ENCODE results near the gene MS4A10.

Gene MS4A10

GRCh38 chr11:60830478-60831142 is 45.5 kb downstream of the MS4A10 start:
- no peak for DNase-seq (ENCODE audit: low read depth)

GRCh38 chr11:60831143-60831500 is 46.0 kb downstream of the MS4A10 start:
- no peak for DNase-seq (ENCODE audit: low read depth)

GRCh38 chr11:60831501-60832079 is 46.5 kb downstream of the MS4A10 start:
- DNase-seq (ENCODE audit: low read depth) = peak; percentile 38

- DNase-seq (ENCODE audit: low read depth) = no peak
These were observed 49.8 kb downstream of the MS4A10 start for GRCh38 chr11:60834742-60835533.

DNA sequence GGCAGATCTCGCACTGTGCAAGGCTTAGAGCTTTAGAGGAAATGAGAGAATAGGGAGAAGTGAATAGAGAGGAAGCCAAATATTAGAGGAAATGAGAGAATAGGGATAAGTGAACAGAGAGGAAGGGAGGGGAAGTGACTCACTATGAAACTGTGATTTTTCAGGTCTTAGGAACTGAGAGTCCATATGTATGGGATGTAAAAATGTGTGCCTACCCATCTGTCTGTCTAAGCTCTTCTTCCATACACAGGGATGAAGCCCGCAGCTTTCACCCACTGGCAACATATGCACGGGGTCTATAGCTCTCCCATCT is 50.4 kb downstream of the MS4A10 start:
- DNase-seq (ENCODE audit: low read depth) = no peak

- DNase-seq (ENCODE audit: low read depth) = no peak
These were observed 51.9 kb downstream of the MS4A10 start for GRCh38 chr11:60836866-60837515.

DNA sequence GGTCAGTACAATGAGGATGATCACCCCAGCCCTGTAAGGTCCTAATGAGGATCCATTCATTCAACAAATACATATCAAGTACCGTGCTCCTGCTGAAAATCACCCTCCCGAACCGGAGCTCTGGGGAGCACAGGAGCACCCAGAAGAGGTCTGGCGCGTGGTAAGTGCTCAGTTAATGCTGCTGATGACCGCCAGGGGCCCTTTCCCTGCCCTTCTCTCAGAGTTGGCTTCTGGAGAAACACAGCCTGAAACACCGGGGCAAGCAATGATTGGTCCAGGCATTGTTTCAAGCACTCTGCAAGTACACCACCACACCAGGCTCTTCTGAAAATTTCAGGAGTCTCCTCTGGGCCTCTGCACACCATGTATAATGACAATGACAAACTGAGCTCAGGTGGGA is 53.0 kb downstream of the MS4A10 start:
- no peak for DNase-seq (ENCODE audit: low read depth)

DNA sequence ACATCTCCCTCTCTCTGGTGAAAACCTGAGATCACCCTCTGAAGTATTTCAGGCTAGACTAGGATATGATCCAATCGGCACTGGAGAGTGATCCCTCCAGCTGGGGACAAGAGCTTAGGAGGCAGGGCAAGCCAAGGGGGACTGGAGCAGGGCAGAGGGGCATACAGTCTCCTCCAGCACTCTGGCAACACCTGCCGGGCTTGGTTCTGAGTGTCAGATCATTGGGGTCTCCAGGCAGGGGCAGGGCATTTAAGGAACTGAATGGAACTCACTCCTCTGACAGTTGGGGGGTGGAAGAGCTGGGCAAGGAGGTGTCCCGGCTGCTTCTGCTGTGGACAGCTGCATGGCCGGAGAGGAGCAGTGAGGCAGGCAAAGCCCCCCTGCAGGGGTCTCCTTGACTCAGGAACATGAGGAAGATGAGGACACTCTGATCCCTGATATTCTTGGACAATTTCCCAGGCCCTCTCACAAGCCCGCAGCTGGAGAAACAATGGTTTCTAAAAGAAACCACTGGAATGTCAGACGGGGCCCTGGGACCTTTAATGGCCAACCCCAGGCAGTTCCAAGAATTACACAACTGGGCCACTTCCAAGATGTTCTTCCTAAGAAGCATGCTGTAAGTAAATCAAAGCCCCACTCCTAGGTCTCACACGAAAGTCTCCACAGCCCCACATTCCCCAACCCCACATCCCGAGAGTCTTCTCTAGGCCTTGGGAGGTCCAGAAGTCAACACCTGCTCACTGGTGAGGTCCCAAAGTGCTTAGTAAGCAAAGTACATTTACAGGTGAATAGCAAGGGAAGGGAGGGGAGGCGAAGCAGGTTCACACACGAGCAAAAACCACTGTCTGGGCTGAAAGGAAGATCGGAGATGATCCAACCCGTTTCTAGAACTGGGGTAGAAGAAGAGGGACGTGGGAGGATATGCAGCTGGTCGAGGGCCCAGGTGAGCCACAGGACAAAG is 55.6 kb downstream of the MS4A10 start:
- DNase-seq (ENCODE audit: low read depth) = peak; percentile 81

DNA sequence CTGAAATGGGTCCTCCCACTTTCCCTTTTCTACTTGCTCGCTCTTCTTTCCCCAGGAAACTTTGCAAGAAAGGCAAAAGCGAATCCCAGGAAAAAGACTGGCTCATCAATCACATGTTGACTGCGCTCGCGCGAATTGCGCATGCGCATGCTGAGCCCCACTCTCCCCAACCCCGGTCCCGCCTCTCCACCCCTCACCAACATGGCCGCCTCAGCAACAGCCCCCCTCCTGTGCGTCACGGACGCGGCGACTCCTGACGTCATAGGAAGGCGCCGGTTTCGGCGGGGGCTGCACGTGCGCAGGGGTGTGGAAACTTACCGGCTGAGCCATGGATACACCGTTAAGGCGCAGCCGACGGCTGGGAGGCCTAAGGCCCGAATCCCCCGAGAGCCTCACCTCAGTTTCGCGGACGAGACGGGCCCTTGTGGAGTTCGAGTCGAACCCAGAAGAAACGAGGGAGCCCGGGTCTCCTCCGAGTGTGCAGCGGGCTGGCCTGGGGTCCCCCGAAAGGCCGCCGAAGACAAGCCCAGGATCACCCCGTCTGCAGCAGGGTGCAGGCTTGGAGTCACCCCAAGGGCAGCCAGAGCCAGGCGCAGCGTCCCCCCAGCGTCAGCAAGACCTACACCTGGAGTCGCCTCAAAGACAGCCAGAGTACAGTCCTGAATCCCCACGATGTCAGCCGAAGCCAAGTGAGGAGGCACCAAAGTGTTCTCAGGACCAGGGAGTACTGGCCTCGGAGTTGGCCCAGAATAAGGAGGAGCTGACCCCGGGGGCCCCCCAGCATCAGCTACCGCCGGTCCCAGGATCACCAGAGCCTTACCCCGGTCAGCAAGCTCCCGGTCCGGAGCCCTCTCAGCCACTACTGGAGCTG is 56.9 kb downstream of the MS4A10 start, which contains the start of gene CCDC86:
TSS of gene CCDC86 (plus strand) at position 317 of the 871 bp plus-strand sequence. CDS start at position 329, 12 bp downstream.
- DNase-seq (ENCODE audit: low read depth) = peak; percentile 59

DNA sequence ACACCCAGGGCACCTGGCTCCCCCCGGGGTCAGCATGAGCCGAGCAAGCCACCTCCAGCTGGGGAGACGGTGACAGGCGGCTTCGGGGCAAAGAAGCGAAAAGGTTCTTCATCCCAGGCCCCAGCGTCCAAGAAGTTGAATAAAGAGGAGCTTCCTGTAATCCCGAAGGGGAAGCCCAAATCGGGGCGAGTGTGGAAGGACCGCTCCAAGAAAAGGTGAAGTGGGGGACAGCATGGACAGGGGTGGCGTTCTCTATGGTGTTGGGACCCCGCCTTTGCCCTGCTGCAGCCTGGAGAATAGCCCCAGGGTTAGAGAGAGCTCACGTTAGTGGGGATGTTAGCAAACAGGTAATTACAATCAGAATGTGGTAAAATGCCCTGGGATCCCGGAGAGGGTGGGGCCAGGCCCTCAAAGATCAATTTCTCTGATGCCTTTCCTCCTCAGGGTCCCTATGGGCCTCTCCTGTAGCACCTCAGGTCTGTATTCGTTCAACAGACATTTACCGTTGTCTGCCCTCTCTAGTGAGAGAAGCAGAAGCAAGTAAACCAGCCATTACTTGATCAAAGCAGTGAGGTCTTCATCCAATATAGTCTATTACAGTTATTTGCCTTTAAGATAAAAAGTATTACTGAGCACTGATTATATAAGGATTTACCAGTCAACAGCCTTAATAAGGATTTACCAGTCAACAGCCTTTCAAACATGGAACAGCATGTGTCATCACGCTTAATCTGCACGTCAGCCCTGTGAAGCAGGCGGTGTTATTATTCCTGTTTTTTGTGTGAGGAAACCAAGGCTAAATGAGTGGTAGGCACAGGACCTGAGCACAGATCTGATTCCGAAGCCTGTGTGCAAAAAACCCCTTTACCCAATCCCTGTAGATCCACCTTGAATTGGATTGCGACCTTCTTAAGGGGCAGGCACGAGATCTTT is 57.8 kb downstream of the MS4A10 start:
- DNase-seq (ENCODE audit: low read depth) = no peak

DNA sequence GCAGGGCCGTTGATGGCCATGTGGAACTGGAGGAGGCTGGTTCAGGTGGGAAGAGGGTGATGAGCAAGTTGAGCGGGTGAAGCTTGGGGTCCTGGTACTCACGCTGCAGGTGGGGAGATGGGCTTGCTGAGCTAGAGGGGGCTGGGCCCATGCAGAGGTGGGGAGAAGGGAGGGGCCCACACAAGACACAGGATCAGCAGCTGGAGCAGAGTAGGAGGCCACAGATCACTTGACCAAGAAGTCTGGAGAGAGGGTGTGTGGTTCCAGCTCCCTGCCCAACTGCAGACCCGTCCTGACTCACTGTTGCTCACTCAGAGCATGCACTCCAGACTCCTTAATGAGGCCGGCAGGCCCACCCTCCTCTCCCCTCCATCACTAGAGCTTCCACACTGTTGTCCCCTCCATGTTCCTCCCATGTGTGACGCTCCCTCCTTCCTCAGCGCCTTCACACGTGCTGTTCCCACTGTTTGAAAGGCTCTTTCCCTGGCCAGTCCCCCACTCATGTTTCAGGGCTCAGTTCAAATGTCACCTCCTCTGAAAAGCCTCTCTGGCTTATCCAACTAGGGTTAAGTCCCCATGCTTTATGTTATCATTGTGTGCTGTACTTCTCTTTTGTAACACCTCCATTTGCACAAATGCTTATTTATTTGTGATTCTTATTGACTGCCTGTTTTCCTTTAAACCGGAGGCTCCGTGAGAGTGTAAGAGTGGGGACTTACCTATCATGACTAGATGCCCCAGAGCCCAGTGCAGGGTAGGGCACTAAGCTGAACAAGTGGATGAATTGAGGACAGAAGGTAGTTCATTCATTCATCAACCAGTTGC is 59.1 kb downstream of the MS4A10 start:
- DNase-seq (ENCODE audit: low read depth) = no peak

DNA sequence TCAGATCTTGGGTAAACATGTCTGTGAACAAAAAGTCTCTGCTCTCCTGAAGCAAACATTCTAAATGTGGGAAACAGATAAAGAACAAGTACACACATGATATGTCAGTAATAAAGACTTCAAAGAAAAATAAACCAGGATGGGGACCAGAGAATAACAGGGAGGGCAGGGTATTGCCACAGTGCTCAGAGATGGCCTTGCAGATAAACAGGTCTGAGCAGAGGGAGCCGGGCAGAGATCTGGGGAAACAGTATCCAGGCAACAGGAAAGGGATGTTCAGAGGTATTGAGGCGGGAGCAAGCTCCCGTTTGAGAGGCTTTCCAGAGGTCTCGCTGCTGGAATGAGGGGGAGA is 59.7 kb downstream of the MS4A10 start:
- DNase-seq (ENCODE audit: low read depth) = no peak

- no peak for DNase-seq (ENCODE audit: low read depth)
These were observed 60.2 kb downstream of the MS4A10 start for GRCh38 chr11:60845338-60845737.

DNA sequence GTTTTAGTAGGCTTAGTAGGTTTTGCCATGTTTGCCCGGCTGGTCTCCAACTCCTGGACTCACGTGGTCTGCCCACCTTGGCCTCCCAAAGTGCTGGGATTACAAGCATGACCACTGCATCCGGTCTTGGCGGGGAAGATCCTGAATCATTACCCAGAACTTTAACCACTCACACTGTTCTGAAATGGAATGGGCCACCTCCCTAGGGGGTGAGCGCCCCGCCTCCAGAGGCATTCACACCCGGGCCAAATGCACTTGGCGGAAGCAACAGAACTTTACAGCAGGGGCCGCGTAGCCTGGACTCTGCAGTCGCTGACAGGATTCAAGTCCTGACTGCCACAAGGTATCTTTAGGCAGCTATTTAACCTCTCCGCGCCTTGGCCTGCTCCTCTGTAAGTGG is 62.1 kb downstream of the MS4A10 start:
- no peak for DNase-seq (ENCODE audit: low read depth)

DNA sequence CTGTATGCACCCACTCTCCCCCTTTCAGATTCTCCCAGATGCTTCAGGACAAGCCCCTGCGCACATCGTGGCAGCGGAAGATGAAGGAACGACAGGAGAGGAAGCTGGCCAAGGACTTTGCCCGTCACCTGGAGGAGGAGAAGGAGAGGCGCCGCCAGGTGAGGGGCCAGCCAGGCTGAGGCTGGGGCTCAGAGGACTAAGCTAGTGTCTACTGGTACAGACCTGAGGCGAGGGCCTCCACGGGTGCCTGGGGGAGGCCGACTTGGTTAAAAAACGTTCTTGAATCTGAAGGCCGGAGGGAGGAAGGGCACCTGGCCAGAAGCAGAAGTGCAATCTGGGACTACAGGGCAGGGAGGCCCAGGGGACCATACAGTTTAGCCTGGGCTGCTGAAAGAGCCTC is 62.8 kb downstream of the MS4A10 start:
- DNase-seq (ENCODE audit: low read depth) = no peak

DNA sequence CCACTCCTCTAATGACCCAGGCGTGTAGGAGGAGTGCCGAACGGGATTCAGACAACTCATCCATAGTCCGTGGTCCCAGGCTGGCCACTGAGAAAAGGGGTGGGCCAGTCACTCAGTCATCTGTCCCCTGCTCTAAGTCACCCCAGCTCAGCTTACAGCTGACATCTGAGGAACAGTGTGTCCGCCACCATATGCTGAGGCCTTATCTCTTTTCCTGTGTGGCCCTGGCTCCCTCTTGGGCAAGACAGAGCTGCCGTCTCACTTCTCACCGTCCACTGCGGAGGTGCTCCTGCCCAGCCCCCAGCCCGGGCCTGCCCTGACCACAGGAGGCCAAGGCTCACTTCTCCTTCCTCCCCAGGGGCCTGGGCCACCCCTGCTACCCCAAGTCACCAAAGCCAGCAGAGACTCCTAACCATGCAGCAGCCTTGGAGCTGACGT is 63.6 kb downstream of the MS4A10 start:
- no peak for DNase-seq (ENCODE audit: low read depth)

GRCh38 chr11:60849641-60850520 is 64.7 kb downstream of the MS4A10 start:
- DNase-seq (ENCODE audit: low read depth) = no peak

Data from GM04503 (cell line).